BLaER1 (cell line): ENCODE data around the gene CCDC47.

Source experiments
- H3K27ac ChIP-seq: shearing (Covaris generic); formaldehyde crosslinking; 2 replicates; pipeline ENCODE4 v1.8.1; 2022
- H3K27me3 ChIP-seq: shearing (Covaris generic); formaldehyde crosslinking; 2 replicates; pipeline ENCODE4 v1.8.1; 2022
- H3K36me3 ChIP-seq: shearing (Covaris generic); formaldehyde crosslinking; 2 replicates; pipeline ENCODE4 v1.8.1; 2022
- H3K4me1 ChIP-seq: shearing (Covaris generic); formaldehyde crosslinking; 2 replicates; pipeline ENCODE4 v1.8.1; 2022
- H3K4me2 ChIP-seq: shearing (Covaris generic); formaldehyde crosslinking; 2 replicates; pipeline ENCODE4 v1.8.1; 2022
- H3K4me3 ChIP-seq: shearing (Covaris generic); formaldehyde crosslinking; 2 replicates; pipeline ENCODE4 v1.8.1; 2022
- H3K9ac ChIP-seq: shearing (Covaris generic); formaldehyde crosslinking; 2 replicates; pipeline ENCODE4 v1.8.1; 2022
- H3K9me3 ChIP-seq: shearing (Covaris generic); formaldehyde crosslinking; 2 replicates; pipeline ENCODE4 v1.8.1; 2022
- H4K20me1 ChIP-seq: shearing (Covaris generic); formaldehyde crosslinking; 2 replicates; pipeline ENCODE4 v1.8.1; 2022
- Cebpa-rat ChIP-seq: shearing (Covaris generic); IDR thresholded peaks from 2 replicates; pipeline ENCODE4 v1.8.1; 2022

Gene CCDC47

GRCh38 chr17:63701456-63701820, 72.0 kb downstream of the CCDC47 start:
- Histone ChIP-seq H3K4me3 (peak overlapping the region; percentile 78), H3K27me3 (no peaks in the 10 kb centered on the region), H3K27ac (peak overlapping the region; percentile 100), H3K9ac (peak overlapping the region; percentile 97), H3K36me3 (peaks cover 44% of the 10 kb centered on the region), H4K20me1 (peaks cover 67% of the 10 kb centered on the region), H3K4me1 (peaks cover 85% of the 10 kb centered on the region), H3K4me2 (peak overlapping the region; percentile 100), H3K9me3 (no peaks in the 10 kb centered on the region)
- TF ChIP-seq Cebpa-rat, result no peak

GRCh38 chr17:63700528-63701455, 72.6 kb downstream of the CCDC47 start:
- TF ChIP-seq Cebpa-rat, result no peak
- Histone ChIP-seq H3K27ac (peak overlapping the region; percentile 100), H4K20me1 (peaks cover 67% of the 10 kb centered on the region), H3K36me3 (peaks cover 43% of the 10 kb centered on the region), H3K9me3 (no peaks in the 10 kb centered on the region), H3K9ac (peak overlapping the region; percentile 97), H3K4me2 (peak overlapping the region; percentile 100), H3K4me3 (peak overlapping the region; percentile 78), H3K4me1 (peaks cover 85% of the 10 kb centered on the region), H3K27me3 (no peaks in the 10 kb centered on the region)

GRCh38 chr17:63699638-63700527, 73.5 kb downstream of the CCDC47 start, which contains the start of gene LIMD2:
Gene LIMD2 (minus strand): TSS chr17:63700125. CDS start chr17:63699298, 827 bp downstream.
- Histone ChIP-seq H3K27ac (peak within 1 kb of the TSS; percentile 100), H3K36me3 (peaks cover 33% of the 10 kb centered on the region), H3K4me1 (peaks cover 85% of the 10 kb centered on the region), H3K9ac (peak within 1 kb of the TSS; percentile 97), H3K4me2 (peak within 1 kb of the TSS; percentile 100), H3K27me3 (no peaks in the 10 kb centered on the region), H4K20me1 (peaks cover 60% of the 10 kb centered on the region), H3K4me3 (peak within 1 kb of the TSS; percentile 78), H3K9me3 (no peaks in the 10 kb centered on the region)
- TF ChIP-seq Cebpa-rat, result no peak

- Histone ChIP-seq H3K4me2 (peak overlapping the region; percentile 100), H3K4me3 (peak overlapping the region; percentile 78)
These were observed 74.3 kb downstream of the CCDC47 start for GRCh38 chr17:63698886-63699637.

GRCh38 chr17:63698381-63698885, 75.0 kb downstream of the CCDC47 start:
- Histone ChIP-seq H3K9me3 (no peaks in the 10 kb centered on the region), H4K20me1 (peaks cover 62% of the 10 kb centered on the region), H3K36me3 (peaks cover 33% of the 10 kb centered on the region), H3K27me3 (no peaks in the 10 kb centered on the region), H3K4me1 (peaks cover 87% of the 10 kb centered on the region), H3K4me3 (peak overlapping the region; percentile 78), H3K9ac (peak overlapping the region; percentile 97), H3K4me2 (peak overlapping the region; percentile 100), H3K27ac (peak overlapping the region; percentile 100)
- TF ChIP-seq Cebpa-rat, result no peak

More at GRCh38 chr17:63698886-63699637, 74.3 kb downstream of the CCDC47 start:
- H3K4me1 ChIP-seq, result peaks cover 88% of the 10 kb centered on the region
- no peaks in the 10 kb centered on the region for H3K9me3 ChIP-seq
- H3K9ac ChIP-seq, result peak overlapping the region; percentile 97
- H3K27me3 ChIP-seq, result no peaks in the 10 kb centered on the region
- no peak for TF ChIP-seq Cebpa-rat
- peaks cover 62% of the 10 kb centered on the region for H4K20me1 ChIP-seq
- H3K36me3 ChIP-seq, result peaks cover 33% of the 10 kb centered on the region
- peak overlapping the region; percentile 100 for H3K27ac ChIP-seq

- Histone ChIP-seq H3K9me3 (no peaks in the 10 kb centered on the region), H3K4me3 (peak overlapping the region; percentile 78), H3K9ac (peak overlapping the region; percentile 97), H3K4me2 (peak overlapping the region; percentile 100), H3K4me1 (peaks cover 79% of the 10 kb centered on the region), H3K27ac (peak overlapping the region; percentile 100), H3K27me3 (no peaks in the 10 kb centered on the region), H4K20me1 (peaks cover 55% of the 10 kb centered on the region), H3K36me3 (peaks cover 33% of the 10 kb centered on the region)
- TF ChIP-seq Cebpa-rat, result no peak
These were observed 75.8 kb downstream of the CCDC47 start for GRCh38 chr17:63697341-63698286.

GRCh38 chr17:63696381-63696961, 76.9 kb downstream of the CCDC47 start:
- Histone ChIP-seq H3K4me1 (peaks cover 68% of the 10 kb centered on the region), H4K20me1 (peaks cover 50% of the 10 kb centered on the region), H3K4me2 (peak overlapping the region; percentile 100), H3K27me3 (no peaks in the 10 kb centered on the region), H3K36me3 (peaks cover 44% of the 10 kb centered on the region), H3K9ac (peak overlapping the region; percentile 63; the same call in 1 of the 2 replicates), H3K4me3 (peak overlapping the region; percentile 78; the same call in 1 of the 2 replicates), H3K9me3 (no peaks in the 10 kb centered on the region), H3K27ac (peak overlapping the region; percentile 100)
- no peak for TF ChIP-seq Cebpa-rat

GRCh38 chr17:63695889-63696288, 77.5 kb downstream of the CCDC47 start:
- Histone ChIP-seq H3K9me3 (no peaks in the 10 kb centered on the region), H3K36me3 (peaks cover 50% of the 10 kb centered on the region), H3K9ac (no peak overlapping the region), H4K20me1 (peaks cover 56% of the 10 kb centered on the region), H3K27ac (peak overlapping the region; percentile 100), H3K4me3 (no peak overlapping the region), H3K27me3 (no peaks in the 10 kb centered on the region), H3K4me2 (peak overlapping the region; percentile 100), H3K4me1 (peaks cover 63% of the 10 kb centered on the region)
- no peak for TF ChIP-seq Cebpa-rat
